Measurements from ENCODE around the gene CFAP100. TPM values are rescaled to one million over a fixed set of nuclear protein-coding genes. Genes with fewer than 3 reads are reported as not detected.

The CFAP100 gene
- total and polyA plus RNA-seq, 2 of the 4 experiments (the other 2 are of a cell fraction), result not detected

DNA sequence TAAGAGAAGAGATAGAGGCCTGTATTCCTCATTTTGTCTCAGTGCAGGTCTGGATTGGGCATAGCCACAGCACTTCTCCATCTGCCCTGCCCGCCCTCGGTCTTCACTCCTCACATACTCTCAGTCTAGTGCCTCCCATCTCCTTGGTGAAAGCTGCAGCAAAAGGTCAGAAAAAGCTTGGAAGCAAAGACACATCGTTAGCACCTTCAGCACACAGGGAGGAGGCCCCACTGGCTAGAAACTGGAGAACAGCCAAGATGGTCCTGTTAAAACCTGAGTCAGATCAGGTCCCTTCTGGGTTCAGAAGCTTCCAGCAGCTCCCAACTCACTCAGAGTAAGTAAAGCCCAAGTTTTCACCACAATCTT, 35.9 kb upstream of the CFAP100 start:
- intact Hi-C loops (cut with micrococcal nuclease) (no loop called here), dilution Hi-C loops (cut with HindIII; ENCODE audit: low sequenced_read_pairs, unreplicated experiment) (no loop called here)

More for the DNA sequence above, 35.9 kb upstream of the CFAP100 start:
- H3K27ac ChIP-seq (ENCODE audit: insufficient read depth, low read length), result no peak overlapping the region
- H3K9ac ChIP-seq (ENCODE audit: low read depth, low read length), result no peak overlapping the region
- no TSS peak for BruUV-seq (replicated peaks)
- no peak for ATAC-seq (ENCODE audit: low read depth)
- 0 out of 2 replicates have a peak, but pooled peaks cover 3% of the 10 kb centered on the region for H3K4me1 ChIP-seq (ENCODE audit: control insufficient read depth, insufficient read depth, low read length)
- no peak overlapping the region for H3K4me3 ChIP-seq (ENCODE audit: insufficient read depth, low read depth, low read length)
- in situ Hi-C loops (cut with MboI; ENCODE audit: low sequenced_read_pairs), result no loop called here
- no peak overlapping the region for H2BK5ac ChIP-seq (ENCODE audit: low read depth, low read length, poor library complexity, severe bottlenecking)
- H2BK120ac ChIP-seq (ENCODE audit: low read depth, low read length), result no peak overlapping the region
- WGBS, 2 experiments (ENCODE audit: extremely low coverage in 2 of 2, insufficient read length in 1 of 2), result 67% methylated on average over 1 of the region's 3 CpGs; no CpG with 5 or more reads in 1 of the 2 experiments
- H3K4ac ChIP-seq (ENCODE audit: low read depth, low read length), result no peak overlapping the region
- no peak overlapping the region for H4K8ac ChIP-seq (ENCODE audit: low read depth in 2 of 2, low read length in 2 of 2)
- no peak overlapping the region for H3K4me2 ChIP-seq (ENCODE audit: low read depth, low read length)
- no peak overlapping the region for H2AK9ac ChIP-seq (replicated peaks; ENCODE audit: low read depth, low read length, poor library complexity)
- peaks cover 48% of the 10 kb centered on the region for H3K27me3 ChIP-seq (ENCODE audit: control insufficient read depth, insufficient read depth, low read length)
- no peak overlapping the region for H2BK15ac ChIP-seq (ENCODE audit: low read depth, low read length)
- no peak overlapping the region for H2AFZ ChIP-seq (replicated peaks; ENCODE audit: low read length, poor library complexity)
- no peak overlapping the region for H3K18ac ChIP-seq (ENCODE audit: low read depth, low read length)
- no peaks in the 10 kb centered on the region for H3K36me3 ChIP-seq (ENCODE audit: control insufficient read depth, insufficient read depth, low read length)
- H3K23ac ChIP-seq (ENCODE audit: low read depth, low read length), result no peak overlapping the region
- no peaks in the 10 kb centered on the region for H3K79me1 ChIP-seq (ENCODE audit: low read depth in 1 of 2, low read length in 2 of 2)
- ChIA-PET CTCF (no interaction called here), POLR2A (ENCODE audit: unreplicated experiment) (no interaction called here)
- peaks cover 2% of the 10 kb centered on the region; the same call in 1 of the 2 replicates for H3K9me3 ChIP-seq (ENCODE audit: control insufficient read depth, insufficient read depth, low read length)
- H4K91ac ChIP-seq (ENCODE audit: insufficient read depth, low read depth, low read length), result no peak overlapping the region
- H4K20me1 ChIP-seq (ENCODE audit: insufficient read depth, low read length), result no peaks in the 10 kb centered on the region
- DNase-seq, result no peak
- no peaks in the 10 kb centered on the region for H3K9me1 ChIP-seq (ENCODE audit: insufficient read depth, low read length)
- no peak overlapping the region for H4K5ac ChIP-seq (ENCODE audit: low read depth, low read length)
- no peak overlapping the region for H2AK5ac ChIP-seq (ENCODE audit: low read depth, low read length)
- H2BK20ac ChIP-seq (ENCODE audit: low read depth, low read length), result no peak overlapping the region
- no peak overlapping the region for H3K14ac ChIP-seq (replicated peaks; ENCODE audit: low read depth, low read length)
- H3K56ac ChIP-seq (ENCODE audit: extremely low read depth, insufficient read depth, low read length), result no peak overlapping the region
- TF ChIP-seq SMC3 (IDR thresholded peaks at IDR 0.05; ENCODE audit: low read depth, low read length) (no peak), POLR2A (IDR thresholded peaks at IDR 0.05; ENCODE audit: low read depth, low read length) (no peak), RAD21 (IDR thresholded peaks at IDR 0.05; ENCODE audit: low read length) (no peak), BHLHE40 (IDR thresholded peaks at IDR 0.05; ENCODE audit: low read depth, low read length) (no peak), NFE2L2 (IDR thresholded peaks at IDR 0.05; ENCODE audit: low read depth, low read length) (no peak), RFX5 (IDR thresholded peaks at IDR 0.05; ENCODE audit: low read depth, low read length) (no peak), MXI1 (IDR thresholded peaks at IDR 0.05; ENCODE audit: borderline replicate concordance, low read depth, low read length) (no peak), MAZ (IDR thresholded peaks at IDR 0.05; ENCODE audit: borderline replicate concordance, low read depth, low read length) (no peak), CHD1 (IDR thresholded peaks at IDR 0.05; ENCODE audit: low read depth, low read length) (no peak), RCOR1 (IDR thresholded peaks at IDR 0.05; ENCODE audit: insufficient replicate concordance, low read length) (no peak), FOS (IDR thresholded peaks at IDR 0.05; ENCODE audit: low read depth, low read length) (no peak), MAFK (IDR thresholded peaks at IDR 0.05; ENCODE audit: low read depth, low read length) (no peak), CEBPB (IDR thresholded peaks at IDR 0.05; ENCODE audit: low read depth, low read length) (no peak)
- TF ChIP-seq, protein P1, sequence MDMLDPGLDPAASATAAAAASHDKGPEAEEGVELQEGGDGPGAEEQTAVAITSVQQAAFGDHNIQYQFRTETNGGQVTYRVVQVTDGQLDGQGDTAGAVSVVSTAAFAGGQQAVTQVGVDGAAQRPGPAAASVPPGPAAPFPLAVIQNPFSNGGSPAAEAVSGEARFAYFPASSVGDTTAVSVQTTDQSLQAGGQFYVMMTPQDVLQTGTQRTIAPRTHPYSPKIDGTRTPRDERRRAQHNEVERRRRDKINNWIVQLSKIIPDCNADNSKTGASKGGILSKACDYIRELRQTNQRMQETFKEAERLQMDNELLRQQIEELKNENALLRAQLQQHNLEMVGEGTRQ (IDR thresholded peaks at IDR 0.05; ENCODE audit: low read depth, low read length), result no peak
- TF ChIP-seq, protein P2, sequence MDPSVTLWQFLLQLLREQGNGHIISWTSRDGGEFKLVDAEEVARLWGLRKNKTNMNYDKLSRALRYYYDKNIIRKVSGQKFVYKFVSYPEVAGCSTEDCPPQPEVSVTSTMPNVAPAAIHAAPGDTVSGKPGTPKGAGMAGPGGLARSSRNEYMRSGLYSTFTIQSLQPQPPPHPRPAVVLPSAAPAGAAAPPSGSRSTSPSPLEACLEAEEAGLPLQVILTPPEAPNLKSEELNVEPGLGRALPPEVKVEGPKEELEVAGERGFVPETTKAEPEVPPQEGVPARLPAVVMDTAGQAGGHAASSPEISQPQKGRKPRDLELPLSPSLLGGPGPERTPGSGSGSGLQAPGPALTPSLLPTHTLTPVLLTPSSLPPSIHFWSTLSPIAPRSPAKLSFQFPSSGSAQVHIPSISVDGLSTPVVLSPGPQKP (IDR thresholded peaks at IDR 0.05; ENCODE audit: borderline replicate concordance, low read depth, low read length), result no peak
- TF ChIP-seq, protein P3, sequence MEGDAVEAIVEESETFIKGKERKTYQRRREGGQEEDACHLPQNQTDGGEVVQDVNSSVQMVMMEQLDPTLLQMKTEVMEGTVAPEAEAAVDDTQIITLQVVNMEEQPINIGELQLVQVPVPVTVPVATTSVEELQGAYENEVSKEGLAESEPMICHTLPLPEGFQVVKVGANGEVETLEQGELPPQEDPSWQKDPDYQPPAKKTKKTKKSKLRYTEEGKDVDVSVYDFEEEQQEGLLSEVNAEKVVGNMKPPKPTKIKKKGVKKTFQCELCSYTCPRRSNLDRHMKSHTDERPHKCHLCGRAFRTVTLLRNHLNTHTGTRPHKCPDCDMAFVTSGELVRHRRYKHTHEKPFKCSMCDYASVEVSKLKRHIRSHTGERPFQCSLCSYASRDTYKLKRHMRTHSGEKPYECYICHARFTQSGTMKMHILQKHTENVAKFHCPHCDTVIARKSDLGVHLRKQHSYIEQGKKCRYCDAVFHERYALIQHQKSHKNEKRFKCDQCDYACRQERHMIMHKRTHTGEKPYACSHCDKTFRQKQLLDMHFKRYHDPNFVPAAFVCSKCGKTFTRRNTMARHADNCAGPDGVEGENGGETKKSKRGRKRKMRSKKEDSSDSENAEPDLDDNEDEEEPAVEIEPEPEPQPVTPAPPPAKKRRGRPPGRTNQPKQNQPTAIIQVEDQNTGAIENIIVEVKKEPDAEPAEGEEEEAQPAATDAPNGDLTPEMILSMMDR (conservative IDR thresholded peaks at IDR 0.05; ENCODE audit: low read depth, low read length), result no peak
